CD4-positive, CD25-positive, alpha-beta regulatory T cell (primary cell): ENCODE measurements around the gene CPTP. TPM values are rescaled to one million over a fixed set of nuclear protein-coding genes. Genes with fewer than 3 reads are reported as not detected.
"Not testable (repeated sequence)": the region's sequence is repeated elsewhere in the genome, so short reads cannot be mapped to it uniquely, and the experiment has no call there.

Experiments
- ATAC-seq, 2 donors: fragments of 150-1000 bp; cut with Tn5 transposase; one replicate each; pipeline ENCODE4 v1.10.0; 2021; ENCODE audit warnings: low read depth in 2 of 2, moderate number of reproducible peaks in 2 of 2, moderate library complexity in 1 of 2
- DNase-seq, 3 donors: peaks; one replicate each; pipeline versions ENCODE4 v3.0.0 to v3.0.0-alpha.2; 2012 to 2022; ENCODE audit warnings: mixed read lengths in 1 of 3
- H3K27ac ChIP-seq: one replicate; pipeline ENCODE4 v1.7.0; 2013; ENCODE audit warnings: mild to moderate bottlenecking, low read length; ENCODE audit not compliant: insufficient read depth, poor library complexity, severe bottlenecking
- H3K27me3 ChIP-seq: one replicate; pipeline ENCODE4 v1.7.0; 2013; ENCODE audit warnings: low read length; ENCODE audit not compliant: control insufficient read depth, insufficient read depth
- H3K36me3 ChIP-seq: one replicate; pipeline ENCODE4 v1.7.0; 2013; ENCODE audit warnings: mild to moderate bottlenecking, low read length, moderate library complexity; ENCODE audit not compliant: control insufficient read depth, insufficient read depth
- H3K4me1 ChIP-seq: 2 replicates; pipeline ENCODE4 v1.7.0; 2013; ENCODE audit warnings: mild to moderate bottlenecking, low read length; ENCODE audit not compliant: insufficient read depth, control insufficient read depth, poor library complexity, severe bottlenecking
- H3K4me3 ChIP-seq: one replicate; pipeline ENCODE4 v1.7.0; 2013; ENCODE audit warnings: low read depth, mild to moderate bottlenecking, low read length, moderate library complexity
- H3K9me3 ChIP-seq, 2 experiments: 1 replicate in 1 of 2; 2 replicates in 1 of 2; pipeline ENCODE4 v1.7.0; 2013; ENCODE audit warnings: low read length in 2 of 2, mild to moderate bottlenecking in 1 of 2, moderate library complexity in 1 of 2; ENCODE audit not compliant: control insufficient read depth in 2 of 2
- H3K27ac Mint-ChIP-seq, 3 donors: one replicate each; pipeline ENCODE4 v1.8.0; 2020 to 2022; ENCODE audit warnings: mild to moderate bottlenecking in 3 of 3, mixed read lengths in 3 of 3, moderate library complexity in 2 of 3
- H3K27me3 Mint-ChIP-seq: one replicate; pipeline ENCODE4 v1.8.0; 2022; ENCODE audit warnings: mild to moderate bottlenecking, mixed read lengths
- H3K36me3 Mint-ChIP-seq: one replicate; pipeline ENCODE4 v1.8.0; 2020; ENCODE audit warnings: mixed read lengths
- H3K4me1 Mint-ChIP-seq, 4 donors: one replicate each; pipeline ENCODE4 v1.8.0; 2020 to 2022; ENCODE audit warnings: mixed read lengths in 4 of 4, mild to moderate bottlenecking in 1 of 4
- H3K4me3 Mint-ChIP-seq, 4 donors: one replicate each; pipeline ENCODE4 v1.8.0; 2020 to 2022; ENCODE audit warnings: mild to moderate bottlenecking in 4 of 4, mixed read lengths in 4 of 4, moderate library complexity in 3 of 4
- H3K9me3 Mint-ChIP-seq, 7 donors: one replicate each; pipeline ENCODE4 v1.8.0; 2020 to 2022; ENCODE audit warnings: mixed read lengths in 7 of 7, mild to moderate bottlenecking in 3 of 7, moderate library complexity in 2 of 7
- polyA plus RNA-seq, 4 donors: library from polyadenylated mRNA; unstranded; fragments of 300-500 nt; fragmentation: Illumina TruSeq; gene quantifications; one replicate each; pipeline ENCODE4 v1.2.3, GENCODE V29; 2021
- total RNA-seq: library from RNA; stranded (reverse); gene quantifications from one replicate; pipeline ENCODE4 v1.2.3, GENCODE V29; 2022

The CPTP gene
- total and polyA plus RNA-seq, 5 donors from 2014 or later: 21.4 to 40.1 (median 29.9) TPM

DNA sequence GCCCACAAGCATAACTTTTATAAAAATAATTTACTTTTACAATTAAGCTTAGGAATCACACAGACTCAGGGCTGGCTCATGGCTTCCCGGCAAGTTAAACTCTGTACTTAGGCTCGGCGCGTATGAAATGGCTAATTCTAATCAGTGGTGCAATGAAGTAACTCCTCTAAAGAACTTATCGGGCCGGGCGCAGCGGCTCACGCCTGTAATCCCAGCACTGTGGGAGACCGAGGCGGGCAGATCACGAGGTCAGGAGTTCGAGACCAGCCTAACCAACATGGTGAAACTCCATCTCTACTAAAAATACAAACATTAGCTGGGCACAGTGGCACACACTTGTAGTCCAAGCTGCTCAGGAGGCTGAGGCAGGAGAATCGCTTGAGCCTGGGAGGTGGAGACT is 45.5 kb downstream of the CPTP start:
- peaks cover 33% of the 10 kb centered on the region for H3K4me1 ChIP-seq
- not testable (repeated sequence) for H3K36me3 Mint-ChIP-seq, DNase-seq, H3K4me3 ChIP-seq, H3K27me3 ChIP-seq, H3K9me3 Mint-ChIP-seq, H3K9me3 ChIP-seq, H3K27ac ChIP-seq, H3K27ac Mint-ChIP-seq, ATAC-seq, H3K27me3 Mint-ChIP-seq, H3K36me3 ChIP-seq
- peak overlapping the region in 1 of 4 donors; percentile 68 for H3K4me3 Mint-ChIP-seq
- H3K4me1 Mint-ChIP-seq: peaks cover 0 to 31% (median under 1%) of the 10 kb centered on the region in 4 donors

DNA sequence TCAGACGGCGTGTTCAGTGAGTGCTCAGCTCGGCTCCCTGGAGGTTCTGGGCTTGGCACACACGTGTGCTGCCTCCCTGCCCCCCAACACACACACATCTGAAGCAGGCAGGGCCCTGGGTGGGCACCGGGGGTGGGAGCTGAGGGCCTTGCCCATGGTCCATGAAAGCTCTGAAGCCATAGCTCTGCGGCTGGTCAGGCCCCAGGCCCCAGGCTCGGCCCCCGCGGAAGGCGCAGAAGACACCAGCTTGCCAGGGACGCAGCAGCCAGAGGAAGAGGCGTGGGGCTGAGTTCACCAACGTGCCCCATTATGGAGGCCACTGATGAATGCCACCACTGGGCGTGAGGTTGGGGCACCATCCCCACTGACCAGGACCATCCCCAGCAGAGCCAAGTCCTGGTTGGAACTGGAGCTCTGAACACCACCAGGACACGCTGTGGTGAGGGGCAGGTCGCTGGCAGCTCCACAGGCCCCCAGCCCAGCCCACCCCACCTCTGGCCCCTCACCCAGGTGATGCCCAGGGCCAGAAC is 46.2 kb downstream of the CPTP start:
- Mint-ChIP-seq H3K4me3 (peak overlapping the region in 2 of 4 donors; percentile 23 to 68), H3K9me3 (no peaks in the 10 kb centered on the region), H3K36me3 (no peaks in the 10 kb centered on the region), H3K27me3 (no peaks in the 10 kb centered on the region), H3K27ac (no peak overlapping the region), H3K4me1 (peaks cover 0 to 36% (median 6%) of the 10 kb centered on the region in 4 donors)
- Histone ChIP-seq H3K36me3 (no peaks in the 10 kb centered on the region), H3K4me3 (no peak overlapping the region), H3K27me3 (no peaks in the 10 kb centered on the region), H3K27ac (no peak overlapping the region), H3K9me3 (peaks cover 0 to 5% of the 10 kb centered on the region in 2 experiments), H3K4me1 (peaks cover 36% of the 10 kb centered on the region)
- DNase-seq (no peak), ATAC-seq (no peak)

DNA sequence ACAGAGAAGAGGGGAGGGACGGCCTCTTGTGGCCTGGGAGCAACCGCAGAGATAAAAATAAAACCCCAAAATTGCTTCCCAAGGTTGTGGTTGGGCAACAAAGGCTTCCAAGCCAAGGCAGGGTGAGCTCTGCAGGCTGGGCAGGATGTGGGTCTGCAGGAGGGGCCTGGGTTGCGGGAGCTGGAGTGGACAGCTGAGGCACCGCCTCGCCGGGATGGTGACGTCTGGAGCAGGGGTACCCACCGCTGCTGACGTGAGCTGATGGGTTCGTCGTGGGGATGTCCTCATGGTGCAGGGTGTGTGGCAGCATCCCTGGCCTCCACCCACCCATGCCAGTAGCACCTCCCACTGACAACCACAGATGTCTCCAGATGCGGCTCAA is 46.8 kb downstream of the CPTP start:
- Histone ChIP-seq H3K9me3 (peaks cover 0 to 5% of the 10 kb centered on the region in 2 experiments), H3K4me3 (no peak overlapping the region), H3K27ac (peak overlapping the region; percentile 58), H3K27me3 (no peaks in the 10 kb centered on the region), H3K4me1 (peaks cover 39% of the 10 kb centered on the region), H3K36me3 (no peaks in the 10 kb centered on the region)
- no peak for ATAC-seq
- H3K4me1 Mint-ChIP-seq: peaks cover 0 to 36% (median 6%) of the 10 kb centered on the region in 4 donors
- no peaks in the 10 kb centered on the region for H3K36me3 Mint-ChIP-seq
- no peaks in the 10 kb centered on the region for H3K9me3 Mint-ChIP-seq
- H3K27ac Mint-ChIP-seq: peak overlapping the region in 1 of 3 donors; percentile 36
- peak; percentile 58 to 72 (median 62) for DNase-seq
- H3K4me3 Mint-ChIP-seq: peak overlapping the region; percentile 23 to 68 (median 49)
- no peaks in the 10 kb centered on the region for H3K27me3 Mint-ChIP-seq

DNA sequence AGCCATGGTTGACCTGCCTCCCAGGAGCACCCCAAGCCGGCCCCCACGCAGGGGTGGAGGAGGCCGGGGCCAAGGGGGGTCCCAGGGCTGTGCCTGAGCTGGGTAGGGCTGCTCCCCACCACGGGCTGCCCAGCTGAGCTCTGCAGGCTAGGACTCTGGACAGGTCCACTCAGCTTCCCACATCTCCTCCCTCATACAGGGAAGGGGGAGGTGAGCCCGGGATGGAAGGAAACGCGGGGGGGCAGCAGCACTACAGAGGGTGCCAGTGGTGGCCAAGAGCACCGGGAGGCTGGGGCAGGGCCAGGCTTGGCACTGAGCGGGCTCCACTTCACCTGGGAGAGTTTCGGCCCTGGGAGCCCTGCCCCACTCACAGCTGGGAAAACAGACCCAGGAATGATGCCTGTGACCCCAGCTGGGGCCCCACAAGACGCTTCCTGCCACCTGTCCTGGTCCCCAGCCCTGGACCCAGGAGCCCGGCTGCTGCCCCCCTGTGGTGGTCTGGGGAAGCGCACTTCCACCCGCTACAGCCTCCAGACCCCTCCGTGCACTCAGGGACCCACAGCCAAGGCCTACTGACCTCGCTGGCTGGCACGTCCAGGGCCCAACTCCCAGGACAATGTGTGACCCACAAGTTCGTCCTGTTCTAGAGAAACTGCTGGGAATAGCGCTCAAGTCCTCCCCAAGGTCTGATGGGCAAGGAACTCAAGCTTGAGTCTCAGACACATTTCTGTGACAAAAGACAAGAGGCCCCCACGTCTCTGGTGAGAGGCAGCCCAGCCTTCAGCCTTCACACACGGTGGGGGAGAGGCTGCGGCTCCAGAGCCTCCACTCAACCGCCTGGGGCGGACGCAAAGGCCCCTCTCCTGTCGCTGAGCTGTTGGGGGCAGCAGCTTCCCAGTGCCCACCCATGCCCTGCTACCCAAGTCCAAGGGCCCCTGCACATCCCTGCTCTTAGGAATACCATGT is 47.4 kb downstream of the CPTP start:
- peaks cover 0 to 36% (median 6%) of the 10 kb centered on the region in 4 donors for H3K4me1 Mint-ChIP-seq
- H3K9me3 Mint-ChIP-seq: no peaks in the 10 kb centered on the region
- Histone ChIP-seq H3K27ac (peak overlapping the region; percentile 58), H3K4me1 (peaks cover 39% of the 10 kb centered on the region), H3K27me3 (no peaks in the 10 kb centered on the region), H3K9me3 (peaks cover 0 to 4% of the 10 kb centered on the region in 2 experiments), H3K4me3 (no peak overlapping the region), H3K36me3 (no peaks in the 10 kb centered on the region)
- no peaks in the 10 kb centered on the region for H3K36me3 Mint-ChIP-seq
- no peaks in the 10 kb centered on the region for H3K27me3 Mint-ChIP-seq
- ATAC-seq (peak; percentile 25 to 34), DNase-seq (peak; percentile 67 to 74 (median 74))
- H3K27ac Mint-ChIP-seq: peak overlapping the region in 2 of 3 donors; percentile 56 to 79
- peak overlapping the region in 3 of 4 donors; percentile 75 to 84 (median 79) for H3K4me3 Mint-ChIP-seq

DNA sequence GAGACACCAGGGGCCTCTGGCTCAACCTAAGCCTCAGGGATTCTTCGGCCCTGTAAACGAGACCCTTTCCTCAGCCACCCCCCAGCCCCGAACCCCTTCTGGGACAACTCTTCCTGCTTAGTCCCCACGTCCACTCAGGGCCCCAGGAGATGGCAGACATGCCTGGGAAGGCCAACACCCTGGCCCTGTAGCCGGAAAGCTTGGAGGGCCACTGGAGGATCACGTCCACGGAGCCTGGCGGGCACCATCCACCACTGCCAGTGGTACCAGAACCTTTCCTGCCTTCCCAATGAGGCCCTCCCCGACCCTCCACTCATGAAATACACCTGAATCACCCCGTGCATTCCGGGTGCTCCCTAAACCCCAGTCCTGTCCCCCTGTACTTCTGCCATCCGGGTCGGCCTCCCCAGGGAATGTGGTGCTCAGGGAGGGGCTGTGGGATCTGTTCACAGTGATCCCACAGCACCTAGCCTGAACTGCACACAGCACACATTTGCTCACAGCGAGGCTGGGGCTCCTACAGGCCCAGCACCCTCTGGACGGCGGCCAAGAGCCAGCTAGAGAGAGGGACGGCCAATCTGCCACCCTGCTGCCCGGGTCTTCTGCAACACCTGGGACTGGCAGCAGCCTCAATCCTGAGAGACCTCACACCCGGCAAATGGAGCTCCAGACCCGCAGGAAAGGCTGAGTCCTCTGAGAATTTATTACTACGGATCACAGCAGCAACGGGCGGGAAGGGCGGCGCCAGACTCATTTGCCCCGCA is 48.6 kb downstream of the CPTP start:
- Histone ChIP-seq H3K4me1 (peaks cover 39% of the 10 kb centered on the region), H3K27me3 (no peaks in the 10 kb centered on the region), H3K9me3 (no peaks in the 10 kb centered on the region), H3K27ac (peak overlapping the region; percentile 94), H3K4me3 (no peak overlapping the region), H3K36me3 (no peaks in the 10 kb centered on the region)
- Mint-ChIP-seq H3K4me1 (peaks cover 0 to 36% (median 6%) of the 10 kb centered on the region in 4 donors), H3K4me3 (peak overlapping the region; percentile 33 to 95 (median 76)), H3K27ac (peak overlapping the region in 2 of 3 donors; percentile 38 to 42), H3K9me3 (no peaks in the 10 kb centered on the region), H3K27me3 (no peaks in the 10 kb centered on the region), H3K36me3 (no peaks in the 10 kb centered on the region)
- DNase-seq (no peak), ATAC-seq (no peak)

DNA sequence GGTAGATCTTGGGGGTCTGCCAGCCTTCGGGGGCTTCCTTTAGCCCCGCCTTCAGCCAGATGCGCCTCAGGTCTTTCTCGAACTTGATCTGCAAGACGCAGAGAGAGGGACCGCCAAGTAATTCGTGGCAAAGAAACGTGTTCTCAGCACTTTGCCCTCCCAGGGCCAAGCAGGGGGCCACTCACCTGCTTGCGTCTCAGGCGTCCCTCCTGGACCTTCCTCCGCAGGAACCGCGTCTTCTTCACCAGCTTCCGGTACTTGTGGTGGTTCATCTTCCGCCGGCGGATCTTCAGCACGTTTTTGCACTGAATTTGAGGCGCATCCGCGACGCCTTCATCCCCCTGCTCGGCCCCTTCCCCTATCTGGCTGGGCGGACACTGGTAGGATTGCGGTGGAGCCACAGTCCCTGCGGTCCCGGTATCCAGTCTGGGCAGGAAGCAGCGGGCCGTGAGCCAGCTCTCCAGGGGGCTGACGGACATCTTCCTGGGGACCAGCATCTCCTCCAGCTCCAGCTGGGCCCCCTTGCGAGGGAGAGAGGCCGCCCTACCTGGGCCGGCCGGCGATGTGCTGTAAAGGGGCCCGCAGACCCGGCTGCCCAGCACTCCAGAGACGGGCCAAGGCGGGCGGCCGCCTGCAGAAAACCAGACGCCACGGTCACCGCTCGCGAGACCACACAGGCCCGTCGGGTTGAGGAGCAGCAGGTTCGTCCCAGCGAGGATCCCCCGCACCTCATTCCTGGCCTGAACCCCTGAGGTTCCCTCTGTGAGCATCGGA is 49.4 kb downstream of the CPTP start:
- no peaks in the 10 kb centered on the region for H3K27me3 ChIP-seq
- Mint-ChIP-seq H3K36me3 (no peaks in the 10 kb centered on the region), H3K4me1 (peaks cover 0 to 36% (median 6%) of the 10 kb centered on the region in 4 donors), H3K4me3 (peak overlapping the region; percentile 90 to 95 (median 92)), H3K27me3 (no peaks in the 10 kb centered on the region), H3K27ac (peak overlapping the region in 2 of 3 donors; percentile 69 to 98), H3K9me3 (no peaks in the 10 kb centered on the region)
- H3K9me3 ChIP-seq: no peaks in the 10 kb centered on the region
- DNase-seq (no peak), ATAC-seq (no peak)
- peaks cover 39% of the 10 kb centered on the region for H3K4me1 ChIP-seq
- H3K36me3 ChIP-seq: no peaks in the 10 kb centered on the region
- peak overlapping the region; percentile 94 for H3K27ac ChIP-seq
- H3K4me3 ChIP-seq: no peak overlapping the region

DNA sequence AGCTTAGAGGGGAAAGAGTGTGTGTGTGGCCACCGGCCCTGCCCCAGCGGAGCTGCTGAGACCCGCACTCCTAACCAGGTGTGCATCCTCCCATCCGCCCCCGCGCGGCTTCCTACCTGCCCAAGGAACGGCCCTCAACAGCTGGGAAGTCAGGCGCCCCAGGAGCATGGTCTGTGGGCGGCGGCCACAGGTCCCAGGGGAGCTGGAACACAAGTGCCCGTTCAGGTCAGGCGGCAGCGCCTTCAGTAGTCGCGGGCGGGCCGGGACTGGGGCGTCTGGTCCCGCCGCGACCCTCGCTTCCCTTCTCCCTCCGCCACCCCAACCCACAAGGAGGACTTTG is 50.0 kb downstream of the CPTP start:
- peaks cover 39% of the 10 kb centered on the region for H3K4me1 ChIP-seq
- H3K27ac Mint-ChIP-seq: peak overlapping the region in 2 of 3 donors; percentile 69 to 98
- H3K36me3 Mint-ChIP-seq: no peaks in the 10 kb centered on the region
- DNase-seq: no peak
- no peaks in the 10 kb centered on the region for H3K27me3 Mint-ChIP-seq
- H3K4me1 Mint-ChIP-seq: peaks cover 0 to 36% (median 6%) of the 10 kb centered on the region in 4 donors
- no peaks in the 10 kb centered on the region for H3K9me3 Mint-ChIP-seq
- H3K9me3 ChIP-seq: no peaks in the 10 kb centered on the region
- no peak for ATAC-seq
- no peaks in the 10 kb centered on the region for H3K36me3 ChIP-seq
- H3K27ac ChIP-seq: peak overlapping the region; percentile 94
- no peaks in the 10 kb centered on the region for H3K27me3 ChIP-seq
- peak overlapping the region; percentile 90 to 95 (median 92) for H3K4me3 Mint-ChIP-seq
- H3K4me3 ChIP-seq: no peak overlapping the region
